GM13976 (cell line): ENCODE data around the gene ITPA.

Experiments
- DNase-seq: peaks from one replicate; pipeline ENCODE4 v3.0.0; 2012; ENCODE audit warnings: low spot score
- in situ Hi-C: fragments of 300-500 bp; cut with MboI; formaldehyde crosslinking; loops from one replicate; pipeline ENCODE4 v1.12.0; 2022; ENCODE audit warnings: low sequenced_read_pairs, mixed read lengths, inconsistent platforms; ENCODE audit not compliant: unreplicated experiment
- TF ChIP-seq, protein P1 (sequence below): IDR thresholded peaks from 2 replicates; pipeline ENCODE4 v1.5.1; 2012; ENCODE audit warnings: borderline replicate concordance, mild to moderate bottlenecking; ENCODE audit not compliant: insufficient read depth; ENCODE audit errors: extremely low read depth, missing control alignments, control extremely low read depth

The ITPA gene

DNA sequence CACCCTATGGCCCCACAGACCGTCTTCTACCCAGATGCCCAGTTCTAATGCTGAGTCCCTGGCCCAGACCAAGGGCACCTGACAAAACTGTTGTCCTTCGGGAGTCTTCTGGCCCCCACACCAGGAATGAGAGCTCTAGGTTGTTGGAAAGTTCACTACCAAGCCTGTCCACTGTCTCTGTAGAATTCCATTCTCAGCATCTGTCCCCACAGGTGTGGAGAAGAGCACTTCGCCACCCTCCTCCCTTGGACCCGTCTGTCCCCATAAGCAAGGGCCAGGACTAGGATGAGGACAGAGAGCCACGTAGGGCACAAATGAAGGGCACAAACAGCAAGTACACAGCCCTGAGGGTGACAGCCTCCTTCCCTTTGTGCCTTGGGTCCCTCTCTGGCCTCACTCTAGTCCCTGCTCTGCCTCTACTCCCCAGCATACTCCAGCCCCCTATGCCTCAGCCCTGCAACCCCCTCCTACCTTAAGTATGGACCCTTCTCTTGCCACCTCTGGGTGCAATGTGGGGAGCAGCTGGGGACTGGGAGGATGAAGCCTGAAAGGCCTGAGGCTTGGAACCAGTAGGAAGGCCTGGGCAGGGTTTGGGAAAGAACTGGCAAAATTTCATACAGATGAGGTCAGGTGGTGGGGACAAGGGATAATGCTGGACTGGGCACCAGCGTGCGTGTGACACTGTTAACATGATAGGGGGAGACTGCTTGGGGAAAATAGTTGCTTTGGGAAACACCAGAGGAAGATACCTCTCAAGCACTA, 40.3 kb upstream of the ITPA start:
- TF ChIP-seq, protein P1, sequence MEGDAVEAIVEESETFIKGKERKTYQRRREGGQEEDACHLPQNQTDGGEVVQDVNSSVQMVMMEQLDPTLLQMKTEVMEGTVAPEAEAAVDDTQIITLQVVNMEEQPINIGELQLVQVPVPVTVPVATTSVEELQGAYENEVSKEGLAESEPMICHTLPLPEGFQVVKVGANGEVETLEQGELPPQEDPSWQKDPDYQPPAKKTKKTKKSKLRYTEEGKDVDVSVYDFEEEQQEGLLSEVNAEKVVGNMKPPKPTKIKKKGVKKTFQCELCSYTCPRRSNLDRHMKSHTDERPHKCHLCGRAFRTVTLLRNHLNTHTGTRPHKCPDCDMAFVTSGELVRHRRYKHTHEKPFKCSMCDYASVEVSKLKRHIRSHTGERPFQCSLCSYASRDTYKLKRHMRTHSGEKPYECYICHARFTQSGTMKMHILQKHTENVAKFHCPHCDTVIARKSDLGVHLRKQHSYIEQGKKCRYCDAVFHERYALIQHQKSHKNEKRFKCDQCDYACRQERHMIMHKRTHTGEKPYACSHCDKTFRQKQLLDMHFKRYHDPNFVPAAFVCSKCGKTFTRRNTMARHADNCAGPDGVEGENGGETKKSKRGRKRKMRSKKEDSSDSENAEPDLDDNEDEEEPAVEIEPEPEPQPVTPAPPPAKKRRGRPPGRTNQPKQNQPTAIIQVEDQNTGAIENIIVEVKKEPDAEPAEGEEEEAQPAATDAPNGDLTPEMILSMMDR: no peak
- peak; percentile 20 for DNase-seq
- in situ Hi-C loops: no loop called here

- TF ChIP-seq, protein P1: no peak
- in situ Hi-C loops: no loop called here
- no peak for DNase-seq
Measured at GRCh38 chr20:3171391-3172125, 37.7 kb upstream of the ITPA start.

- in situ Hi-C loops: no loop called here
- peak; percentile 18 for DNase-seq
- TF ChIP-seq, protein P1: no peak
Measured at GRCh38 chr20:3172126-3172932, 37.0 kb upstream of the ITPA start.

DNA sequence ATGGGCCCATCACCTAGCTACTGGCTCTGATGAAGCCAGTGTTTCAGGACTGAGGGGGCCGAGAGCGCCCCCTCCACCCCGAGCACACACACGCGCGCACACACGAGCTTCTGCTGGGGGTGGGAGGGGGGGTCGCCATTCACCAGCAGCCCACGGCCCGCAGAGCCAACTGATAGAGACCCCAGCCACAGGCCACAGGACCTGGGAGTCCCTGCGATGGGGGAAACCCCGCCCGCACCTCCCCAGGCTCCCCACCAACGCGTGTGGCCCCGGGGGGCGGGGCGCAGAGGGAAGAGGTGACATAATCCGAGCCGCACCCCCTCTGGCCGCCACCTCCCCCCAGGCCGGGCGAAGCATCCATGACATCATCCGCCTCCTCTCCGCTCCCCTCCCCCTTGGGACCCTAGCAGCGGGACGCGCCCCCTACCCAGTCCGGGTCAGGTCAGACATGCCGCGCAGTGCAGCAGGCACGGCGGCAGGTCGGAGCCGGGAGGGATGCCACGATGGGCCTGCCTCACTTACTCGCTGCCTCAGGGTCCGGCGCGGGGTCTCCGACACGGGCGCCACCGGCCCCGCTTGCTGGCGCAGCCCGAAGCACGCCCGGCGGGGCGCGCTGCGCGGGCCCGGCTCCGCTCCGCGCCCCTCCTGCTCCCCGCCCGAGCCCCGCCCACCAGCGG, 36.2 kb upstream of the ITPA start, which contains the start of gene LZTS3:
TSS of gene LZTS3 (minus strand) at position 617 of the 677 bp plus-strand sequence. CDS start 6,386 bp downstream, outside the sequence.
- TF ChIP-seq, protein P1: no peak
- in situ Hi-C loops: no loop called here
- DNase-seq: peak; percentile 91

DNA sequence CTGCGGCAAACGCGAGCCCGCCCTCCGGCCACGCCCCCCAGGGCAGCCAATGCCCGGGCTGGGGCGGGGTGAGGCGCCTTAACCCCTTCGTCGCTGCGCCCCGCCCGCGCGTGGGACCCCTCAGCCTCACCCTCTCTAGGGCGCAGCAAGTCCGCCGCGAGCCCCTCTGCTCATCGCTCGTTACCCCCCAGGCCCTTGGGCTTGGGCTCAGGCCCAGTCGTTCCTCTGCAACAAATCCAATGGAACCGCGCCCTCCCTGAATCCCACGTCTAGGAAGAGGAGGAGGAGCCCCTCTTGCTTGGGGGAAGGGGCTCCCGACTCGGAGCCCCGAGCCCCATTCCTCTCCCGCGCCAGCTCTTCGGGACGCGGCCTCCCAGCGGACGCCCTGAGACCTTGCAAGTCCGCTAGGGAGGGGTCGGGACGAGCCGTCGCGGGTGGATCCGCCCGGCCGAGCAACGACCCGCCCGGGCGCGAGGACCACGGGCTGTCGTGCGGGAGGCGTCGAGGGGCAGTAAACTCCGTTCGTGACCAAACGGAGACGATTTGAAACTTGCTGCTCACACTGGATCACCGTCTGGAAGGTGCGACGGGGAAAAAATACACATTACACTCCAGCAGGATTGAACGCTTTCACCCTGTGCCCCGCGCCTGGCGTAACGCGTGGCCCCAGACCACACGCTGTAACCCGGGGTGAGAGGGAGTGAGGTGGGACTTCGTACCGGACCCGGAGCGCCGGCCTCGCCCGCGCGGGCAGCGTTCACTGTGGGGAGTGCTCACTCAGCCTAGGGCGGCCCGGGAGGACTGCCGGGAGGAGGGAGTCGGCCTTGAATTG, 35.5 kb upstream of the ITPA start:
- TF ChIP-seq, protein P1: no peak
- peak; percentile 98 for DNase-seq
- in situ Hi-C loops: no loop called here
